ENCODE results near the gene VWA8. TPM values are rescaled to one million over a fixed set of nuclear protein-coding genes. Genes with fewer than 3 reads are reported as not detected.

Gene VWA8
- total RNA-seq (2022) (20.1 and 21.4 TPM in 2 replicates), Bru-seq, nascent RNA (percentile 76 among the genes with signal in this experiment), BruChase-seq, experiment 1, labeled RNA remaining after a 6-hour chase (percentile 60 among the genes with signal in this experiment), BruChase-seq, experiment 2, labeled RNA remaining after a 2-hour chase (percentile 69 among the genes with signal in this experiment)
- long read RNA-seq, full-length matches to known transcripts: 8 of 20 reads
- long read RNA-seq, partial matches to known transcripts: 7 of 20 reads
- long read RNA-seq, other reads (novel, unspliced or antisense): 5 of 20 reads

DNA sequence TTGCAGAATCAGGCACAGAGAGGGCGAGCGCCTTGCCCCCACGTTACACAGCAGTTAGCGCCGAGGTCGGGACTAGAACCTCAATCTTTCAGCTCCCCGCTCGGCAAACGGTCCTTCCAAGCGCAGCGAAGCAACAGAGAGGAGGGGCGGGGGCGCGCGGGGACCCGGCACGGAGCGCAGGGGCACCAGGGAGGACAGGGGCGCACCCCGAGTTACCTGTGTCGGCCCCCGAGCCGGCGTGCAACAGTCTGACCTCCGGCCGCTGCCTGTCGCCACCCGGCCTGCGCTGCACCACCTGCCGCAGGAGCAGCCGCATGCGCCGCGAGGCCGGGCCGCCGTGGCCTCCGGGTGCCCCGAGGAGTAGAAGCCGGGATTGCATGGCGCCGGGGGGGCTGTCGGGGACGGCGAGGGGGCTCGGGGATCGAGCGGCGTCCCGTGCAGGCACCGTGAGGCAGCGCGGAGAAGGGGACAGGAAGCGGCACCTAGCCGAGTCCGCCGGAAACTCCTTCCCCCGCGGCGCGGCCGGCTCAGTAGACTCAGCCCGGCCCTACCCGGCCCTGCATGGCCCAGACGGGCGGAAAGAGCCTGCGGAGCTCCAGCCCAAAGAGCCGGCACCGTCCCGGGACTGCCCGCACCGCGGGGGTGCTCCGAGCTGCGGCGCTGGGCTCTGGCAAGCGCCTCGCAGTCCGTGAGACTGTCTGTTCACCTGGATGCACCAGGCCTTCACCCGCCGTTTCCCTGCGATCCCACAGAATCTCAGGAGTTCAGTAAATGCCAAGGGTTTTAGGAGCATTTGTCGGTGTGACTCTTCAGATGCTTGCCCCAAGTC lies at the start of gene VWA8:
VWA8 (minus strand) TSS at position 473 of the 829 bp plus-strand sequence; CDS start at position 379, 94 bp downstream.
- no peaks in the 10 kb centered on the region for H3K36me3 Mint-ChIP-seq (ENCODE audit: insufficient read depth, unreplicated experiment)
- POLR2A ChIA-PET: interaction anchor here (0.6 to 6.0 kb wide), 30 partner anchors 9 to 311 kb away, joined by 3 to 96 read pairs (median 4); partner anchors contain the start of genes AKAP11 and DGKH
- no TSS peak for BruUV-seq (replicated peaks)
- H3K4me3 Mint-ChIP-seq (ENCODE audit: unreplicated experiment): peak within 1 kb of the TSS; percentile 86
- no peaks in the 10 kb centered on the region for H3K9me3 Mint-ChIP-seq (ENCODE audit: unreplicated experiment)
- CTCF ChIA-PET: interaction anchor here (0.5 to 3.8 kb wide), 9 partner anchors 21 to 150 kb away, joined by 3 to 15 read pairs (median 3); no protein-coding TSS in a partner anchor
- peak within 1 kb of the TSS; percentile 90 for H3K27ac Mint-ChIP-seq (ENCODE audit: low read depth, unreplicated experiment)
- TF ChIP-seq, protein P1, sequence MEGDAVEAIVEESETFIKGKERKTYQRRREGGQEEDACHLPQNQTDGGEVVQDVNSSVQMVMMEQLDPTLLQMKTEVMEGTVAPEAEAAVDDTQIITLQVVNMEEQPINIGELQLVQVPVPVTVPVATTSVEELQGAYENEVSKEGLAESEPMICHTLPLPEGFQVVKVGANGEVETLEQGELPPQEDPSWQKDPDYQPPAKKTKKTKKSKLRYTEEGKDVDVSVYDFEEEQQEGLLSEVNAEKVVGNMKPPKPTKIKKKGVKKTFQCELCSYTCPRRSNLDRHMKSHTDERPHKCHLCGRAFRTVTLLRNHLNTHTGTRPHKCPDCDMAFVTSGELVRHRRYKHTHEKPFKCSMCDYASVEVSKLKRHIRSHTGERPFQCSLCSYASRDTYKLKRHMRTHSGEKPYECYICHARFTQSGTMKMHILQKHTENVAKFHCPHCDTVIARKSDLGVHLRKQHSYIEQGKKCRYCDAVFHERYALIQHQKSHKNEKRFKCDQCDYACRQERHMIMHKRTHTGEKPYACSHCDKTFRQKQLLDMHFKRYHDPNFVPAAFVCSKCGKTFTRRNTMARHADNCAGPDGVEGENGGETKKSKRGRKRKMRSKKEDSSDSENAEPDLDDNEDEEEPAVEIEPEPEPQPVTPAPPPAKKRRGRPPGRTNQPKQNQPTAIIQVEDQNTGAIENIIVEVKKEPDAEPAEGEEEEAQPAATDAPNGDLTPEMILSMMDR (IDR thresholded peaks at IDR 0.05; ENCODE audit: unreplicated experiment): no peak
- peak; percentile 73 for DNase-seq (ENCODE audit: unreplicated experiment)
- intact Hi-C loops (cut with micrococcal nuclease): loop anchor here (1.0 to 2.0 kb wide), 4 partner anchors 56 to 292 kb away; no protein-coding TSS in a partner anchor
- no peaks in the 10 kb centered on the region for H3K27me3 Mint-ChIP-seq (ENCODE audit: insufficient read depth, unreplicated experiment)
- H3K4me1 Mint-ChIP-seq (ENCODE audit: insufficient read depth, unreplicated experiment): peaks cover 23% of the 10 kb centered on the region

DNA sequence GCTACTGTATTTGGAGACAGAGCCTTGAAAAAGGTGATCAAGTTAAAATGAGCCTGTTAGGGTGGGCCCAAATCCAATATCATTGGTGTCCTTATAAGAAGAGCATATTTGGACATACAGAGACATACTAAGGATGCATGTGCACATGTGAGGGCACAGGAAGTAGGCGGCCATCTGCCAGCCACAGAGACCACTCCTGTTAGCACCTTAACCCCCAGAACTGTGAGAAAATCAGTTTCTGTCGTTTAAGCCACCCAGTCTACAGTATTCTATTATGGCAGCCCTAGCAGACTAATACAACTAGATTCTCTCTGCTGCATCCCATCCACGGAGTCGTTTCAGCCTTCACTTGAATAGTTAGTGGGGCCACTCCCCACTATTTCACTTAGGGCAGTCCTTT lies 48.1 kb upstream of the VWA8 start:
- no peak overlapping the region for H3K4me3 Mint-ChIP-seq (ENCODE audit: unreplicated experiment)
- POLR2A ChIA-PET: no interaction called here
- CTCF ChIA-PET: no interaction called here
- BruUV-seq (replicated peaks): no TSS peak
- H3K27me3 Mint-ChIP-seq (ENCODE audit: insufficient read depth, unreplicated experiment): no peaks in the 10 kb centered on the region
- H3K36me3 Mint-ChIP-seq (ENCODE audit: insufficient read depth, unreplicated experiment): no peaks in the 10 kb centered on the region
- H3K4me1 Mint-ChIP-seq (ENCODE audit: insufficient read depth, unreplicated experiment): peaks cover 6% of the 10 kb centered on the region
- intact Hi-C loops (cut with micrococcal nuclease): no loop called here
- no peak for DNase-seq (ENCODE audit: unreplicated experiment)
- no peak overlapping the region for H3K27ac Mint-ChIP-seq (ENCODE audit: low read depth, unreplicated experiment)
- TF ChIP-seq, protein P1 (IDR thresholded peaks at IDR 0.05; ENCODE audit: unreplicated experiment): no peak
- no peaks in the 10 kb centered on the region for H3K9me3 Mint-ChIP-seq (ENCODE audit: unreplicated experiment)

DNA sequence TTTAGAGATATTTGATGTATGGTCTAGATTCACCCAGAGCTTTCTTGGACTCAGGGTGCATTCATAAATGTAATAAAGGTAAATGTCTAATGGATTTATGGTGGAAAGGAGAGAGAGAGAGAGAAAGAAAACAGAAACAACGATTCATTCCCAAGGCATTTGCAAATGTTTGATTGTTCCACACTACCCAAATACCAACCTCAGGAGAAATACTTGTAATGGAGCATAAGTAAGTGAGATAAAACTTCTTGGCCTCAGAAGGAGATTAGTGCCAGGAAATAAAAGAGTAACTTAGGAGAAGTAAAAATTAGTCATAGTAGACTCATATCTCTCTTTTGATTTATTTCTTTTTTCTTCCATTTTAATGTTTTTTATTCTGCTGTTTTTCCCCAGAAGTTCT lies 46.9 kb upstream of the VWA8 start:
- TF ChIP-seq, protein P1 (IDR thresholded peaks at IDR 0.05; ENCODE audit: unreplicated experiment): no peak
- H3K9me3 Mint-ChIP-seq (ENCODE audit: unreplicated experiment): no peaks in the 10 kb centered on the region
- ChIA-PET CTCF (interaction anchor here (0.6 kb wide), 1 partner anchor 68 kb away, joined by 3 read pairs; no protein-coding TSS in a partner anchor), POLR2A (interaction anchor here (0.9 kb wide), 1 partner anchor 19 kb away, joined by 3 read pairs; no protein-coding TSS in a partner anchor)
- no peak for DNase-seq (ENCODE audit: unreplicated experiment)
- intact Hi-C loops (cut with micrococcal nuclease): no loop called here
- H3K27ac Mint-ChIP-seq (ENCODE audit: low read depth, unreplicated experiment): no peak overlapping the region
- no peak overlapping the region for H3K4me3 Mint-ChIP-seq (ENCODE audit: unreplicated experiment)
- no peaks in the 10 kb centered on the region for H3K27me3 Mint-ChIP-seq (ENCODE audit: insufficient read depth, unreplicated experiment)
- no TSS peak for BruUV-seq (replicated peaks)
- peaks cover 6% of the 10 kb centered on the region for H3K4me1 Mint-ChIP-seq (ENCODE audit: insufficient read depth, unreplicated experiment)
- H3K36me3 Mint-ChIP-seq (ENCODE audit: insufficient read depth, unreplicated experiment): no peaks in the 10 kb centered on the region

DNA sequence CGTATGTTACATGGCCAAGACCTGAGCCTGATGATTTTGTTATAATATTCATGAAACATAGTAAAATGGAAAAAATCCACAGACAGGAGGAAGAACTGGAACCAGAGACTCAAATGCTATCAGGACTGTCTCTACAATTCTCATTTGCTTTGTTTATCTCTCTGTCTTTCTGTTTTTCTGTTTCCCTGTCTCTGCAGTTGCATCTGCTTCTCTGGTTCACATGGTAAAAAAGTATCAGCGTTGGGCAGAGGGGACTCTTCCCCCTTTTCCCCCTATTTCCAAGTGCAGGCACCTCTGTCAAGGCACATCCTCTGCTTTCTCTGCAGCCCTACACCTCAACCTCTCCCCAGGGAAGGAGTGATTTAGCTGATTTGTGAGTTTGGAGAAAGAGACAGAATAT lies 41.2 kb upstream of the VWA8 start:
- Mint-ChIP-seq H3K36me3 (ENCODE audit: insufficient read depth, unreplicated experiment) (no peaks in the 10 kb centered on the region), H3K9me3 (ENCODE audit: unreplicated experiment) (no peaks in the 10 kb centered on the region)
- BruUV-seq (replicated peaks): no TSS peak

More for the DNA sequence above, 41.2 kb upstream of the VWA8 start:
- Mint-ChIP-seq H3K27ac (ENCODE audit: low read depth, unreplicated experiment) (no peak overlapping the region), H3K4me1 (ENCODE audit: insufficient read depth, unreplicated experiment) (peaks cover 10% of the 10 kb centered on the region), H3K4me3 (ENCODE audit: unreplicated experiment) (no peak overlapping the region), H3K27me3 (ENCODE audit: insufficient read depth, unreplicated experiment) (peaks cover 12% of the 10 kb centered on the region)
- DNase-seq (ENCODE audit: unreplicated experiment): no peak
- ChIA-PET POLR2A (interaction anchor here (0.8 to 1.1 kb wide), 2 partner anchors 9 to 39 kb away, joined by 3 to 5 read pairs; no protein-coding TSS in a partner anchor), CTCF (interaction anchor here (1.2 kb wide), 1 partner anchor 12 kb away, joined by 4 read pairs; no protein-coding TSS in a partner anchor)
- intact Hi-C loops (cut with micrococcal nuclease): no loop called here
- TF ChIP-seq, protein P1 (IDR thresholded peaks at IDR 0.05; ENCODE audit: unreplicated experiment): no peak

All from MCF 10A (cell line).